SK-N-SH (cell line): Measurements from ENCODE around the gene KCNK15. TPM values are rescaled to one million over a fixed set of nuclear protein-coding genes. Genes with fewer than 3 reads are reported as not detected.

Experiments used
- CTCF ChIA-PET: fragments of 300-600, 350-600 bp; formaldehyde crosslinking; extraction: SDS; loops from one replicate; lab custom pipeline; 2021; lab: Yijun Ruan, JAX
- POLR2A ChIA-PET: fragments of 350-600 bp; sonication (Branson Sonifier 250); formaldehyde crosslinking; extraction: SDS; loops from one replicate; lab custom pipeline; 2020; ENCODE audit warnings: antibody characterized with exemption, inconsistent platforms; lab: Yijun Ruan, JAX
- DNase-seq: peaks from one replicate; pipeline ENCODE4 v3.0.0; 2012
- H2AFZ ChIP-seq: fragments of 200-600 bp; sonication (generic); 2 replicates; pipeline ENCODE4 v1.8.1; 2016; ENCODE audit warnings: antibody characterized with exemption, mild to moderate bottlenecking, low read depth
- H3F3A ChIP-seq: fragments of 200-600 bp; sonication (generic); replicated peaks from 2 replicates; pipeline ENCODE3; 2016; ENCODE audit warnings: antibody characterized with exemption, mild to moderate bottlenecking; ENCODE audit not compliant: insufficient read depth
- H3K27ac ChIP-seq, 2 experiments: fragments of 200-500 bp in 1 of 2; fragments of 200-600 bp in 1 of 2; sonication (Bioruptor generic) in 1 of 2; sonication (generic), shearing (Covaris generic) in 1 of 2; 2 replicates each; pipeline versions ENCODE4 v1.5.1 to v1.6.1; 2014 to 2016; ENCODE audit warnings: low read depth in 2 of 2, inconsistent platforms in 1 of 2, low read length in 1 of 2, mild to moderate bottlenecking in 1 of 2, mixed read lengths in 1 of 2
- H3K27me3 ChIP-seq: fragments of 200-600 bp; sonication (generic), shearing (Covaris generic); 2 replicates; pipeline ENCODE4 v1.6.1; 2016; ENCODE audit warnings: mixed run types; ENCODE audit not compliant: insufficient read depth
- H3K36me3 ChIP-seq, 2 experiments: fragments of 200-500 bp in 1 of 2; fragments of 200-600 bp in 1 of 2; sonication (Bioruptor generic) in 1 of 2; sonication (generic) in 1 of 2; replicated peaks in 1 of 2; 2 replicates each; pipeline versions ENCODE3 to v1.5.1; 2014 to 2016; ENCODE audit warnings: low read length in 1 of 2, mild to moderate bottlenecking in 1 of 2; ENCODE audit not compliant: insufficient read depth in 2 of 2, control insufficient read depth in 1 of 2
- H3K4me1 ChIP-seq, 2 experiments: fragments of 200-500 bp in 1 of 2; fragments of 200-600 bp in 1 of 2; sonication (Bioruptor generic) in 1 of 2; sonication (generic), shearing (Covaris generic) in 1 of 2; 2 replicates each; pipeline versions ENCODE4 v1.5.1 to v1.6.1; 2014 to 2016; ENCODE audit warnings: low read depth in 1 of 2, low read length in 1 of 2, mixed run types in 1 of 2; ENCODE audit not compliant: insufficient read depth in 2 of 2, control insufficient read depth in 1 of 2
- H3K4me2 ChIP-seq: fragments of 200-600 bp; sonication (generic), shearing (Covaris generic); 2 replicates; pipeline ENCODE4 v1.6.1; 2017; ENCODE audit warnings: mixed run types
- H3K4me3 ChIP-seq, 2 experiments: fragments of 200-500 bp in 1 of 2; fragments of 200-600 bp in 1 of 2; sonication (Bioruptor generic) in 1 of 2; sonication (generic), shearing (Covaris generic) in 1 of 2; 2 replicates each; pipeline versions ENCODE4 v1.5.1 to v1.8.1; 2014 to 2016; ENCODE audit warnings: low read depth in 2 of 2, inconsistent platforms in 1 of 2, low read length in 1 of 2, mild to moderate bottlenecking in 1 of 2, mixed read lengths in 1 of 2, moderate library complexity in 1 of 2
- H3K79me2 ChIP-seq: fragments of 200-600 bp; sonication (generic); 2 replicates; pipeline ENCODE4 v1.8.1; 2017; ENCODE audit warnings: mild to moderate bottlenecking; ENCODE audit not compliant: insufficient read depth
- H3K9ac ChIP-seq: fragments of 200-600 bp; sonication (generic); 2 replicates; pipeline ENCODE4 v1.6.1; 2017; ENCODE audit warnings: mixed run types
- H3K9me2 ChIP-seq: fragments of 200-600 bp; sonication (generic); 2 replicates; pipeline ENCODE4 v1.6.1; 2017; ENCODE audit warnings: mixed run types
- H3K9me3 ChIP-seq: fragments of 200-600 bp; sonication (generic); 2 replicates; pipeline ENCODE4 v1.6.1; 2017; ENCODE audit warnings: mixed run types, mild to moderate bottlenecking, moderate library complexity
- H4K20me1 ChIP-seq: fragments of 200-600 bp; sonication (generic); 2 replicates; pipeline ENCODE4 v1.6.1; 2017; ENCODE audit warnings: mild to moderate bottlenecking, mixed run types; ENCODE audit not compliant: insufficient read depth
- CHD2 ChIP-seq: fragments of 150-350 bp; IDR thresholded peaks from 2 replicates; pipeline ENCODE4 v1.6.1; 2018; ENCODE audit warnings: low read length; ENCODE audit not compliant: partially characterized antibody
- ELF1 ChIP-seq: IDR thresholded peaks from 2 replicates; pipeline ENCODE4 v1.4.0; 2012
- EP300 ChIP-seq, 2 experiments: IDR thresholded peaks; 2 replicates each; pipeline versions ENCODE4 v1.4.0 to v1.6.1; 2012; ENCODE audit warnings: borderline replicate concordance in 1 of 2, low read depth in 1 of 2, low read length in 1 of 2
- EZH2phosphoT487 ChIP-seq: fragments of 200-600 bp; sonication (generic); IDR thresholded peaks from 2 replicates; pipeline ENCODE4 v1.6.1; 2017; ENCODE audit warnings: low read depth, mixed run types, mild to moderate bottlenecking, antibody characterized with exemption, moderate library complexity, borderline replicate concordance
- FOSL2 ChIP-seq: IDR thresholded peaks from 2 replicates; pipeline ENCODE4 v1.4.0; 2012; ENCODE audit warnings: low read depth, mild to moderate bottlenecking, moderate library complexity, borderline replicate concordance
- FOXJ3 ChIP-seq: sonication (generic); formaldehyde crosslinking; IDR thresholded peaks from 2 replicates; pipeline ENCODE4 v1.5.1; 2020; ENCODE audit warnings: mild to moderate bottlenecking, missing genetic modification reagents
- GABPA ChIP-seq: IDR thresholded peaks from 2 replicates; pipeline ENCODE4 v1.4.0; 2012; ENCODE audit warnings: low read depth, mild to moderate bottlenecking
- GATA2 ChIP-seq: sonication (generic); formaldehyde crosslinking; IDR thresholded peaks from 2 replicates; pipeline ENCODE4 v1.5.0; 2020; ENCODE audit warnings: mild to moderate bottlenecking, missing genetic modification reagents
- MXI1 ChIP-seq: IDR thresholded peaks from 2 replicates; pipeline ENCODE4 v1.6.1; 2012; ENCODE audit warnings: mild to moderate bottlenecking, low read depth, low read length, improper control_type of control experiment
- NFIC ChIP-seq: IDR thresholded peaks from 2 replicates; pipeline ENCODE4 v1.4.0; 2012; ENCODE audit warnings: borderline replicate concordance
- PBX3 ChIP-seq: IDR thresholded peaks from 2 replicates; pipeline ENCODE4; 2012
- POLR2AphosphoS5 ChIP-seq: IDR thresholded peaks from 2 replicates; pipeline ENCODE4 v1.6.1; 2012; ENCODE audit warnings: low read depth, low read length
- RAD21 ChIP-seq: IDR thresholded peaks from 2 replicates; pipeline ENCODE4 v1.6.1; 2012; ENCODE audit warnings: mild to moderate bottlenecking, low read length
- RXRA ChIP-seq: IDR thresholded peaks from 2 replicates; pipeline ENCODE4 v1.4.0; 2012; ENCODE audit warnings: low read depth, mild to moderate bottlenecking, borderline replicate concordance
- SMC3 ChIP-seq: IDR thresholded peaks from 2 replicates; pipeline ENCODE4 v1.6.1; 2012; ENCODE audit warnings: low read depth, low read length, improper control_type of control experiment
- TAF1 ChIP-seq: IDR thresholded peaks from 2 replicates; pipeline ENCODE4 v1.6.1; 2012; ENCODE audit warnings: low read depth, mild to moderate bottlenecking, low read length, moderate library complexity, borderline replicate concordance
- TCF12 ChIP-seq: IDR thresholded peaks from 2 replicates; pipeline ENCODE4 v1.4.0; 2012
- TEAD4 ChIP-seq: IDR thresholded peaks from 2 replicates; pipeline ENCODE4 v1.4.0; 2012; ENCODE audit warnings: mild to moderate bottlenecking, borderline replicate concordance; ENCODE audit not compliant: insufficient read depth
- USF1 ChIP-seq: IDR thresholded peaks from 2 replicates; pipeline ENCODE4 v1.4.0; 2012; ENCODE audit warnings: low read depth, borderline replicate concordance
- YY1 ChIP-seq: IDR thresholded peaks from 2 replicates; pipeline ENCODE4 v1.4.0; 2012; ENCODE audit warnings: low read depth, mild to moderate bottlenecking
- WGBS: methylation state at CpG from one replicate; pipeline ENCODE4 v1.1.6; 2017; ENCODE audit warnings: low lambda C conversion rate; 5-methylcytosine and 5-hydroxymethylcytosine counted together
- polyA plus RNA-seq, 3 experiments: library from polyadenylated mRNA; depleted of rRNA; stranded (reverse); fragments of >200 nt; gene quantifications; 2 replicates each; pipeline ENCODE4 v1.2.3, GENCODE V29; 2012

The KCNK15 gene
- polyA plus RNA-seq, 1 of the 3 experiments (the other 2 are of a cell fraction): 0.02 TPM

- TF ChIP-seq RXRA (peak; percentile 57; the same call in 1 of the 2 replicates), GATA2 (CRISPR knock-in tag) (no peak), MXI1 (no peak), NFIC (peak; percentile 98), FOXJ3 (CRISPR knock-in tag) (no peak), ELF1 (no peak), TAF1 (no peak), FOSL2 (no peak), TEAD4 (peak; percentile 36; the same call in 1 of the 2 replicates), SMC3 (no peak), RAD21 (no peak), PBX3 (peak; percentile 39), GABPA (no peak), EZH2phosphoT487 (no peak), YY1 (no peak), USF1 (no peak), TCF12 (peak; percentile 53; the same call in 1 of the 2 replicates), CHD2 (no peak), EP300 (IDR thresholded peaks at IDR 0.05; ENCODE audit: borderline replicate concordance in 1 of 2, low read depth in 1 of 2, low read length in 1 of 2) (peak in 1 of 2 experiments; percentile 27; a peak in 1 of 4 replicates), POLR2AphosphoS5 (no peak)
- TF ChIP-seq, all 33 proteins: peak for 6
- CTCF ChIA-PET: interaction anchor here (0.6 to 3.9 kb wide), 4 partner anchors 18 to 152 kb away, joined by 3 to 15 read pairs (median 7); no protein-coding TSS in a partner anchor
- Histone ChIP-seq H3K4me1 (peaks cover 2 to 4% of the 10 kb centered on the region in 2 experiments; a peak in 3 of 4 replicates), H3K9me3 (no peaks in the 10 kb centered on the region), H3K4me2 (peak within 1 kb of the TSS; percentile 18; the same call in 1 of the 2 replicates), H3F3A (peaks cover 1% of the 10 kb centered on the region), H3K9ac (no peak within 1 kb of the TSS), H3K36me3 (no peaks in the 10 kb centered on the region), H3K27ac (no peak within 1 kb of the TSS), H3K27me3 (no peaks in the 10 kb centered on the region), H3K4me3 (no peak within 1 kb of the TSS), H2AFZ (no peak within 1 kb of the TSS), H3K79me2 (no peaks in the 10 kb centered on the region), H4K20me1 (no peaks in the 10 kb centered on the region), H3K9me2 (no peaks in the 10 kb centered on the region)
- 47% methylated on average over 23 of the region's 28 CpGs for WGBS
- DNase-seq: peak; percentile 67
- POLR2A ChIA-PET: interaction anchor here (0.7 kb wide), 1 partner anchor 32 kb away, joined by 3 read pairs; no protein-coding TSS in a partner anchor
These were observed 30.8 kb upstream of the KCNK15 start, which contains the start of gene CCN5 for GRCh38 chr20:44714701-44715498. Gene CCN5, plus strand, starts transcription at chr20:44715369. Its CDS starts 22 bp downstream, at chr20:44715391.
